Caco-2 (cell line): ENCODE data around the gene FRMD8. TPM values are rescaled to one million over a fixed set of nuclear protein-coding genes. Genes with fewer than 3 reads are reported as not detected.
A peak's percentile ranks its signal among the peaks of the same experiment; 100 is the strongest.

Source experiments
- BruUV-seq: library from RNA; stranded (reverse); fragments of 400-500 nt; replicated peaks from 2 replicates; lab custom pipeline; 2021; lab: Mats Ljungman, UMichigan
- CTCF ChIA-PET: fragments of 300-600 bp; sonication (Branson Sonifier 250); formaldehyde crosslinking; loops from one replicate; lab custom pipeline; 2022; ENCODE audit warnings: antibody characterized with exemption; lab: Charles Lee
- POLR2A ChIA-PET: fragments of 300-600 bp; sonication (Branson Sonifier 250); formaldehyde crosslinking; loops from one replicate; lab custom pipeline; 2022; ENCODE audit warnings: antibody characterized with exemption; lab: Charles Lee
- DNase-seq, 2 experiments: peaks; one replicate each; pipeline versions ENCODE4 v3.0.0 to v3.0.0-alpha.2; 2020 to 2022
- H3K27me3 ChIP-seq: replicated peaks from 2 replicates; pipeline ENCODE4 v1.6.0; 2011; ENCODE audit warnings: low read length; ENCODE audit not compliant: control insufficient read depth, insufficient read depth
- H3K36me3 ChIP-seq: 2 replicates; pipeline ENCODE4 v1.5.1; 2011; ENCODE audit warnings: low read length; ENCODE audit not compliant: control insufficient read depth, insufficient read depth
- H3K4me1 ChIP-seq: fragments of 250-450 bp; sonication (Bioruptor Pico); 2 replicates; pipeline ENCODE4 v1.5.1; 2020; ENCODE audit warnings: mild to moderate bottlenecking
- H3K4me3 ChIP-seq: 2 replicates; pipeline ENCODE4 v1.5.1; 2011; ENCODE audit warnings: low read depth, mild to moderate bottlenecking, control low read depth, low read length
- H3K9me3 ChIP-seq: fragments of 250-450 bp; sonication (Bioruptor Pico); 2 replicates; pipeline ENCODE4 v1.5.1; 2020; ENCODE audit warnings: mild to moderate bottlenecking, moderate library complexity
- H3K27ac Mint-ChIP-seq: one replicate; pipeline ENCODE4 v1.8.0; 2022; ENCODE audit warnings: mixed read lengths; ENCODE audit not compliant: unreplicated experiment
- H3K27me3 Mint-ChIP-seq: one replicate; pipeline ENCODE4 v1.8.0; 2022; ENCODE audit warnings: mixed read lengths; ENCODE audit not compliant: insufficient read depth, unreplicated experiment
- H3K36me3 Mint-ChIP-seq: one replicate; pipeline ENCODE4 v1.8.0; 2022; ENCODE audit warnings: mild to moderate bottlenecking, mixed read lengths; ENCODE audit not compliant: insufficient read depth, unreplicated experiment
- H3K4me1 Mint-ChIP-seq: one replicate; pipeline ENCODE4 v1.8.0; 2022; ENCODE audit warnings: low read depth, mixed read lengths; ENCODE audit not compliant: unreplicated experiment
- H3K4me3 Mint-ChIP-seq: one replicate; pipeline ENCODE4 v1.8.0; 2022; ENCODE audit warnings: mild to moderate bottlenecking, moderate library complexity, mixed read lengths; ENCODE audit not compliant: unreplicated experiment
- H3K9me3 Mint-ChIP-seq: one replicate; pipeline ENCODE4 v1.8.0; 2022; ENCODE audit warnings: mixed read lengths; ENCODE audit not compliant: unreplicated experiment
- intact Hi-C: fragments of 100-400 bp; cut with micrococcal nuclease; formaldehyde crosslinking; loops from one replicate; pipeline ENCODE4 v1.10.0; 2022; ENCODE audit not compliant: unreplicated experiment
- total RNA-seq: library from RNA; stranded (reverse); gene quantifications from 2 replicates; pipeline ENCODE4 v1.2.3, GENCODE V29; 2022
- TF ChIP-seq, protein P1 (sequence below), 2 experiments: fragments of 200-600 bp in 1 of 2; IDR thresholded peaks; 1 replicate in 1 of 2; 2 replicates in 1 of 2; pipeline versions ENCODE4 v1.5.1 to v1.8.0; 2011 to 2022; ENCODE audit warnings: antibody characterized with exemption in 1 of 2, control low read depth in 1 of 2, inconsistent platforms in 1 of 2, low read depth in 1 of 2, low read length in 1 of 2, mild to moderate bottlenecking in 1 of 2, moderate library complexity in 1 of 2; ENCODE audit not compliant: insufficient read depth in 1 of 2, severe bottlenecking in 1 of 2, unreplicated experiment in 1 of 2

Gene FRMD8
- total RNA-seq, 1 experiment from 2014 or later = 38.2 TPM

DNA sequence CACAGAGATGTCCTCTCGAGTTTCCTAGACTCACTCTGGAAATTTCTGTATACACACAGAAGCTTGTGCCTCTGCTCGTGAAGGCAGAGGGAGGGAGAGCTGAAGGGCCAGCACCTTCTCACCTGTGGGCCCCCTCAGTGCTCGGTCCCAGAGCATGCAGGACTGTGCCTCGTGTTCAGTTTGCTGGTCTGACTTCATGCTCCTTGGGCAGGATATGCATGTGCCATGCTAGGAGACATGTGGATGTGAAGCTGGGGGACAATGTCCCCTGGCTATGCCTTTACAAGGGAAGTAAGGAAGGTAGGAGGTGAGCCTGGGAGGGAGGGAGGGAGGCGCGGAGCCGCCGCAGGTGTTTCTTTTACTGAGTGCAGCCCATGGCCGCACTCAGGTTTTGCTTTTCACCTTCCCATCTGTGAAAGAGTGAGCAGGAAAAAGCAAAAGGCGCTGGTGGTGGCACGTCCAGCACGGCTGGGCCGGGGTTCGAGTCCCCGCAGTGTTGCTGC lies 58.7 kb downstream of the FRMD8 start:
- H3K27me3 Mint-ChIP-seq = no peaks in the 10 kb centered on the region
- TF ChIP-seq, protein P1, sequence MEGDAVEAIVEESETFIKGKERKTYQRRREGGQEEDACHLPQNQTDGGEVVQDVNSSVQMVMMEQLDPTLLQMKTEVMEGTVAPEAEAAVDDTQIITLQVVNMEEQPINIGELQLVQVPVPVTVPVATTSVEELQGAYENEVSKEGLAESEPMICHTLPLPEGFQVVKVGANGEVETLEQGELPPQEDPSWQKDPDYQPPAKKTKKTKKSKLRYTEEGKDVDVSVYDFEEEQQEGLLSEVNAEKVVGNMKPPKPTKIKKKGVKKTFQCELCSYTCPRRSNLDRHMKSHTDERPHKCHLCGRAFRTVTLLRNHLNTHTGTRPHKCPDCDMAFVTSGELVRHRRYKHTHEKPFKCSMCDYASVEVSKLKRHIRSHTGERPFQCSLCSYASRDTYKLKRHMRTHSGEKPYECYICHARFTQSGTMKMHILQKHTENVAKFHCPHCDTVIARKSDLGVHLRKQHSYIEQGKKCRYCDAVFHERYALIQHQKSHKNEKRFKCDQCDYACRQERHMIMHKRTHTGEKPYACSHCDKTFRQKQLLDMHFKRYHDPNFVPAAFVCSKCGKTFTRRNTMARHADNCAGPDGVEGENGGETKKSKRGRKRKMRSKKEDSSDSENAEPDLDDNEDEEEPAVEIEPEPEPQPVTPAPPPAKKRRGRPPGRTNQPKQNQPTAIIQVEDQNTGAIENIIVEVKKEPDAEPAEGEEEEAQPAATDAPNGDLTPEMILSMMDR (IDR thresholded peaks at IDR 0.05; ENCODE audit: insufficient read depth in 1 of 2, low read depth in 1 of 2, low read length in 1 of 2, severe bottlenecking in 1 of 2, unreplicated experiment in 1 of 2) = no peak
- H3K4me3 ChIP-seq = no peak overlapping the region
- H3K36me3 Mint-ChIP-seq = peaks cover 83% of the 10 kb centered on the region
- BruUV-seq = no TSS peak
- no peak overlapping the region for H3K4me3 Mint-ChIP-seq
- peak overlapping the region; percentile 93 for H3K27ac Mint-ChIP-seq
- ChIA-PET POLR2A (interaction anchor here (0.6 to 1.3 kb wide), 2 partner anchors 10 to 54 kb away, joined by 3 read pairs; no protein-coding TSS in a partner anchor), CTCF (no interaction called here)
- H3K4me1 ChIP-seq = peaks cover 53% of the 10 kb centered on the region
- no peaks in the 10 kb centered on the region for H3K27me3 ChIP-seq
- H3K36me3 ChIP-seq = no peaks in the 10 kb centered on the region
- intact Hi-C loops = no loop called here
- H3K9me3 Mint-ChIP-seq = no peaks in the 10 kb centered on the region
- 0 out of 2 replicates have a peak, but pooled peaks cover 3% of the 10 kb centered on the region for H3K9me3 ChIP-seq
- peaks cover 49% of the 10 kb centered on the region for H3K4me1 Mint-ChIP-seq
- DNase-seq = no peak

DNA sequence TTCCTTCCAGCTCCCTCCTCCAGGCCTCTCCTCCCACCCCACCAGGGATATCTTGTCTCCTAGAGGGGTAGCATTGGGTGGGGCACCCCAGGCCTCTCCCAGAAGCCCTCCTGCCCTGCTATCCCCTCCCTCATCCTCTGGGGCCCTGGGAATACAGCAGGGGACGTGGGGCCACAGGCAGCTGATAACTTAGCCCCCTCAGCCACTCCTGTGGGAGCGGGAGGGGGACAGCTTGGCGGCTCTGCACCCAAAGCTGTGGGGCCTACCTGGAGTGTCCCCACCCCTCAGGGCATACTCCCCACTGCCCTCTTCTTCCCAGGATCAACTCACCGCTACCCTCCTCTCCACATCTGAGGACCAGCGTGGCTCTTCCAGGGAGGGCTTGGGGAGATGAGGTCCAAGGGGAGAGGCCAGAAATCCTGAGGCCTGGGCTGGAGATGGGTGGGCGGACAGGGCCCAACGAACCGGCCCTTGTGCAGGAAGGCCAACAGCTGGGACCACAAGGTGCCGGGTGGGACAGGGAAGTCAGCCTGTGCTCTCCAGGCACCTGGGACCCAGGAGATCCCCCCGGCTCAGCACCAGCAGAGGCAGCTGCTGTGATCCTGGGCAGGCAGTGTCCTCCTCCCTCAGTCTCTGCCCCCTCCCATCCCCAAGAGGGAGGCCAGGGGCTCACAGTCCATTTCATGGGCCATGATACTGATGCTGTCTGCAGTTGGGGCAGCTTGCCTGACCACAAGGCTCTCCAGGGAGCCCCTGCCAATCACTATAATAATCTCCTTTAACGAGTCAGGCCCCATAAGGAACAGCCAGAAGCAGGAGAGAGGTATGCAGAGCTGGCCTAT lies 59.4 kb downstream of the FRMD8 start:
- 0 out of 2 replicates have a peak, but pooled peaks cover 3% of the 10 kb centered on the region for H3K9me3 ChIP-seq
- no peaks in the 10 kb centered on the region for H3K27me3 ChIP-seq
- Mint-ChIP-seq H3K9me3 (no peaks in the 10 kb centered on the region), H3K27ac (peak overlapping the region; percentile 93), H3K27me3 (no peaks in the 10 kb centered on the region), H3K4me3 (no peak overlapping the region), H3K36me3 (peaks cover 82% of the 10 kb centered on the region), H3K4me1 (peaks cover 42% of the 10 kb centered on the region)
- intact Hi-C loops = no loop called here
- TF ChIP-seq, protein P1 (IDR thresholded peaks at IDR 0.05; ENCODE audit: insufficient read depth in 1 of 2, low read depth in 1 of 2, low read length in 1 of 2, severe bottlenecking in 1 of 2, unreplicated experiment in 1 of 2) = no peak
- no TSS peak for BruUV-seq
- CTCF ChIA-PET = interaction anchor here (0.5 kb wide), 1 partner anchor 66 kb away, joined by 6 read pairs; no protein-coding TSS in a partner anchor
- no peak for DNase-seq
- no peak overlapping the region for H3K4me3 ChIP-seq
- H3K4me1 ChIP-seq = peaks cover 52% of the 10 kb centered on the region
- H3K36me3 ChIP-seq = no peaks in the 10 kb centered on the region
- POLR2A ChIA-PET = interaction anchor here (0.6 to 1.0 kb wide), 2 partner anchors 23 to 44 kb away, joined by 3 to 5 read pairs; partner anchors contain the start of gene NEAT1
